GM12892 (cell line): Measurements from ENCODE around the gene LAMA2.

Experiments
- POLR2A ChIP-seq: IDR thresholded peaks from 2 replicates; pipeline ENCODE4 v1.6.1; 2011; ENCODE audit warnings: low read depth, low read length, control low read depth
- POLR2AphosphoS5 ChIP-seq: IDR thresholded peaks from 2 replicates; pipeline ENCODE4 v1.6.1; 2011; ENCODE audit warnings: low read depth, low read length, control low read depth

GRCh38 chr6:129321303-129321702, 438.4 kb downstream of the LAMA2 start:
- TF ChIP-seq POLR2AphosphoS5 (no peak), POLR2A (no peak)
